Lower lobe of right lung (tissue), 2 donors: ENCODE data around the gene RBM7. TPM values are rescaled to one million over a fixed set of nuclear protein-coding genes. Genes with fewer than 3 reads are reported as not detected.

Experiments used
- ATAC-seq, 2 donors: fragments of 200-7000 bp; cut with Tn5 transposase; one replicate each; pipeline ENCODE4 v1.9.1; 2020 to 2022; ENCODE audit warnings: mild to moderate bottlenecking in 2 of 2, moderate library complexity in 2 of 2
- DNase-seq: peaks from one replicate; pipeline ENCODE4 v3.0.0-alpha.2; 2020
- H3K27ac ChIP-seq: fragments of 200-600 bp; one replicate; pipeline ENCODE4 v1.8.0; 2022
- H3K27me3 ChIP-seq: fragments of 200-600 bp; one replicate; pipeline ENCODE4 v1.8.0; 2022; ENCODE audit warnings: low read depth
- H3K36me3 ChIP-seq: fragments of 200-600 bp; one replicate; pipeline ENCODE4 v1.8.0; 2022; ENCODE audit warnings: mild to moderate bottlenecking
- H3K4me1 ChIP-seq: fragments of 200-600 bp; one replicate; pipeline ENCODE4 v1.8.0; 2022
- H3K4me3 ChIP-seq: fragments of 200-600 bp; one replicate; pipeline ENCODE4 v1.8.0; 2022; ENCODE audit warnings: mild to moderate bottlenecking
- H3K9me3 ChIP-seq: fragments of 200-600 bp; one replicate; pipeline ENCODE4 v1.8.0; 2022
- intact Hi-C: fragments of 100-400 bp; cut with DNase I; formaldehyde crosslinking; loops from one replicate; pipeline ENCODE4 v1.11.0; 2022
- total RNA-seq: library from RNA; stranded (reverse); fragmentation: NEBNext Ultra II Directional; extraction: Animal tissue kit (Norgen Biotek cat#: 25700); gene quantifications from one replicate; pipeline ENCODE4 v1.2.1, GENCODE V29; 2021
- TF ChIP-seq, protein P1 (sequence below): fragments of 200-600 bp; IDR thresholded peaks from one replicate; pipeline ENCODE4 v1.8.0; 2022; ENCODE audit warnings: antibody characterized with exemption, mild to moderate bottlenecking
- donor health status: DM: no; HTN: yes; CAD: no; lungs with severe emphysema.

Gene RBM7
- total RNA-seq, 1 donor from 2014 or later: 25.8 TPM

DNA sequence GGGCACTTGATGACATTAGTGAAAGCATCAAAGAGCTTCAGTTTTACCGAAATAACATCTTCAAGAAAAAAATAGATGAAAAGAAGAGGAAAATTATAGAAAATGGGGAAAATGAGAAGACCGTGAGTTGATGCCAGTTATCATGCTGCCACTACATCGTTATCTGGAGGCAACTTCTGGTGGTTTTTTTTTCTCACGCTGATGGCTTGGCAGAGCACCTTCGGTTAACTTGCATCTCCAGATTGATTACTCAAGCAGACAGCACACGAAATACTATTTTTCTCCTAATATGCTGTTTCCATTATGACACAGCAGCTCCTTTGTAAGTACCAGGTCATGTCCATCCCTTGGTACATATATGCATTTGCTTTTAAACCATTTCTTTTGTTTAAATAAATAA is 49.4 kb downstream of the RBM7 start:
- Histone ChIP-seq H3K4me1 (no peaks in the 10 kb centered on the region), H3K27me3 (no peaks in the 10 kb centered on the region), H3K27ac (no peak overlapping the region), H3K36me3 (peaks cover 53% of the 10 kb centered on the region), H3K4me3 (no peak overlapping the region), H3K9me3 (no peaks in the 10 kb centered on the region)
- intact Hi-C loops: no loop called here
- ATAC-seq: no peak
- DNase-seq: no peak
- TF ChIP-seq, protein P1, sequence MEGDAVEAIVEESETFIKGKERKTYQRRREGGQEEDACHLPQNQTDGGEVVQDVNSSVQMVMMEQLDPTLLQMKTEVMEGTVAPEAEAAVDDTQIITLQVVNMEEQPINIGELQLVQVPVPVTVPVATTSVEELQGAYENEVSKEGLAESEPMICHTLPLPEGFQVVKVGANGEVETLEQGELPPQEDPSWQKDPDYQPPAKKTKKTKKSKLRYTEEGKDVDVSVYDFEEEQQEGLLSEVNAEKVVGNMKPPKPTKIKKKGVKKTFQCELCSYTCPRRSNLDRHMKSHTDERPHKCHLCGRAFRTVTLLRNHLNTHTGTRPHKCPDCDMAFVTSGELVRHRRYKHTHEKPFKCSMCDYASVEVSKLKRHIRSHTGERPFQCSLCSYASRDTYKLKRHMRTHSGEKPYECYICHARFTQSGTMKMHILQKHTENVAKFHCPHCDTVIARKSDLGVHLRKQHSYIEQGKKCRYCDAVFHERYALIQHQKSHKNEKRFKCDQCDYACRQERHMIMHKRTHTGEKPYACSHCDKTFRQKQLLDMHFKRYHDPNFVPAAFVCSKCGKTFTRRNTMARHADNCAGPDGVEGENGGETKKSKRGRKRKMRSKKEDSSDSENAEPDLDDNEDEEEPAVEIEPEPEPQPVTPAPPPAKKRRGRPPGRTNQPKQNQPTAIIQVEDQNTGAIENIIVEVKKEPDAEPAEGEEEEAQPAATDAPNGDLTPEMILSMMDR: no peak

DNA sequence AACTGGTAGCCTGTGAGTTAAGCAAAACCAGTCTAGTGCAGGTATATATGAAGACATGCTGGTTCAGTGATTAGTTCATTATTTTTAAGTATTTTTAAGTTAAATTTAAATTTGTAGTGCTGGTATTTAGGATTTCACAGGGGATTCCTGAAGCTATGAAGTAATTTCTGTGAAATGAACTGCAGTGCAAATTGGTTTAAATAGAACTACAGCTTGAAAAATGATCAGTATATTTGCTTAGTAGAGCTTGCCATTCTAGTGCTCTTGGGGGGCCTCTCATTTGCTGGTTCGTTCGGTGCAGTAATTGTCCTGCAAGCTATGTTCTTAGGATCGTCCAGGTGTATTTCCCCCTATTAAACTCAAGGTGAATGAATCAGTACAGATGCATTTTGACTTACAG is 51.9 kb downstream of the RBM7 start:
- DNase-seq (no peak), ATAC-seq (no peak)
- Histone ChIP-seq H3K27me3 (no peaks in the 10 kb centered on the region), H3K4me3 (no peak overlapping the region), H3K9me3 (no peaks in the 10 kb centered on the region), H3K27ac (no peak overlapping the region), H3K4me1 (no peaks in the 10 kb centered on the region), H3K36me3 (peaks cover 47% of the 10 kb centered on the region)
- TF ChIP-seq, protein P1: no peak
- intact Hi-C loops: no loop called here

Other genes starting within 250 kb of the RBM7 start
- 162 TPM for gene NNMT, start 104.3 kb upstream of the RBM7 start, total RNA-seq
- 8.7 TPM for gene C11orf71, start 155 bp upstream of the RBM7 start, total RNA-seq
- gene REXO2, start 38.8 kb downstream of the RBM7 start, total RNA-seq: 67.5 TPM
- not detected for gene NXPE1, start 159.2 kb downstream of the RBM7 start, total RNA-seq
- gene NXPE4, start 195.1 kb downstream of the RBM7 start, total RNA-seq: not detected